Neutrophil (primary cell): ENCODE results near the gene RAD51B.

Experiments
- H3K27ac ChIP-seq: fragments of 200-600 bp; sonication (generic); 2 replicates; pipeline ENCODE4 v1.5.1; 2016; ENCODE audit warnings: mild to moderate bottlenecking, moderate library complexity
- H3K27me3 ChIP-seq: fragments of 200-600 bp; sonication (generic); 2 replicates; pipeline ENCODE4 v1.6.0; 2016; ENCODE audit warnings: mild to moderate bottlenecking
- H3K36me3 ChIP-seq: fragments of 200-600 bp; sonication (generic); 2 replicates; pipeline ENCODE4 v1.5.1; 2017
- H3K4me1 ChIP-seq, 2 experiments: fragments of 200-600 bp in 1 of 2; sonication (generic) in 1 of 2; 1 replicate in 1 of 2; 2 replicates in 1 of 2; pipeline versions ENCODE4 v1.5.1 to v1.6.1; 2013 to 2016; ENCODE audit warnings: low read depth in 1 of 2, low read length in 1 of 2, mild to moderate bottlenecking in 1 of 2, moderate library complexity in 1 of 2; ENCODE audit not compliant: control insufficient read depth in 1 of 2, insufficient read depth in 1 of 2
- H3K4me3 ChIP-seq, 2 experiments: fragments of 200-600 bp in 1 of 2; sonication (generic) in 1 of 2; 1 replicate in 1 of 2; 2 replicates in 1 of 2; pipeline ENCODE4 v1.5.1; 2013 to 2016; ENCODE audit warnings: low read depth in 1 of 2, low read length in 1 of 2, mild to moderate bottlenecking in 1 of 2, moderate library complexity in 1 of 2
- H3K9me3 ChIP-seq: fragments of 200-600 bp; sonication (generic); 2 replicates; pipeline ENCODE4 v1.5.1; 2016
- TF ChIP-seq, protein P1 (sequence below): fragments of 200-600 bp; sonication (generic); IDR thresholded peaks from 2 replicates; pipeline ENCODE4 v1.5.1; 2016; ENCODE audit warnings: antibody characterized with exemption

The RAD51B gene

GRCh38 chr14:68268719-68269118 lies 449.1 kb downstream of the RAD51B start:
- H3K36me3 ChIP-seq = no peaks in the 10 kb centered on the region
- H3K27ac ChIP-seq = no peak overlapping the region
- H3K4me1 ChIP-seq = peaks cover 0 to 6% of the 10 kb centered on the region in 2 experiments
- TF ChIP-seq, protein P1, sequence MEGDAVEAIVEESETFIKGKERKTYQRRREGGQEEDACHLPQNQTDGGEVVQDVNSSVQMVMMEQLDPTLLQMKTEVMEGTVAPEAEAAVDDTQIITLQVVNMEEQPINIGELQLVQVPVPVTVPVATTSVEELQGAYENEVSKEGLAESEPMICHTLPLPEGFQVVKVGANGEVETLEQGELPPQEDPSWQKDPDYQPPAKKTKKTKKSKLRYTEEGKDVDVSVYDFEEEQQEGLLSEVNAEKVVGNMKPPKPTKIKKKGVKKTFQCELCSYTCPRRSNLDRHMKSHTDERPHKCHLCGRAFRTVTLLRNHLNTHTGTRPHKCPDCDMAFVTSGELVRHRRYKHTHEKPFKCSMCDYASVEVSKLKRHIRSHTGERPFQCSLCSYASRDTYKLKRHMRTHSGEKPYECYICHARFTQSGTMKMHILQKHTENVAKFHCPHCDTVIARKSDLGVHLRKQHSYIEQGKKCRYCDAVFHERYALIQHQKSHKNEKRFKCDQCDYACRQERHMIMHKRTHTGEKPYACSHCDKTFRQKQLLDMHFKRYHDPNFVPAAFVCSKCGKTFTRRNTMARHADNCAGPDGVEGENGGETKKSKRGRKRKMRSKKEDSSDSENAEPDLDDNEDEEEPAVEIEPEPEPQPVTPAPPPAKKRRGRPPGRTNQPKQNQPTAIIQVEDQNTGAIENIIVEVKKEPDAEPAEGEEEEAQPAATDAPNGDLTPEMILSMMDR = no peak
- no peaks in the 10 kb centered on the region for H3K9me3 ChIP-seq
- no peak overlapping the region for H3K4me3 ChIP-seq
- no peaks in the 10 kb centered on the region for H3K27me3 ChIP-seq

GRCh38 chr14:68269136-68269927 lies 449.8 kb downstream of the RAD51B start:
- Histone ChIP-seq H3K36me3 (no peaks in the 10 kb centered on the region), H3K4me1 (peaks cover 0 to 6% of the 10 kb centered on the region in 2 experiments), H3K9me3 (no peaks in the 10 kb centered on the region), H3K4me3 (no peak overlapping the region), H3K27ac (no peak overlapping the region), H3K27me3 (no peaks in the 10 kb centered on the region)
- TF ChIP-seq, protein P1 = no peak

- no peaks in the 10 kb centered on the region for H3K27me3 ChIP-seq
- no peaks in the 10 kb centered on the region for H3K36me3 ChIP-seq
- peaks cover 0 to 6% of the 10 kb centered on the region in 2 experiments for H3K4me1 ChIP-seq
- H3K4me3 ChIP-seq = no peak overlapping the region
- H3K9me3 ChIP-seq = no peaks in the 10 kb centered on the region
- H3K27ac ChIP-seq = no peak overlapping the region
- TF ChIP-seq, protein P1 = no peak
Measured at GRCh38 chr14:68270342-68270741, 450.8 kb downstream of the RAD51B start.

DNA sequence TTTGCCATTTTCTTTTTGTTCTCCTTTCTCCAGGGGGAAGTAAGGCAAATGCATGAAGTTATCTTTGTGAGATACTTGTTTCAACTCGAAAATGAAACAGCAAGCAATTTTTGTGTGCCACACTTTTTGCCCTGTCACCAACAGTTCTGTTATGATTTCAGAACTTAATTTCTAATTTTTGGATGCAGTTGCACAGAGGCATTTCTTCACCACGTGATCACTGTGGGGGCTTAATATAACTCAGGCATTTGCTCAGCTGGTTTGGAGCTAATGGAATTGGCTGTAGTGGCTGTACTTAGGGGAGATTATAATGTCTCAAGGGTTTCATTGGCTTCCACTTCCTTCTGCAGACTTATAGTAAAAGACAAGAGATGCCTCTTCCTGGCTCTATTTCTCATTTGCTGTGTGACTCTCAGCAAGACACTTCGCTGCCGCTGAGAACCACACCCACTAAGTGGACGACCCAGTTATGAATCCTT lies 452.4 kb downstream of the RAD51B start:
- no peak overlapping the region for H3K4me3 ChIP-seq
- H3K27me3 ChIP-seq = no peaks in the 10 kb centered on the region
- H3K27ac ChIP-seq = no peak overlapping the region
- TF ChIP-seq, protein P1 = no peak
- H3K9me3 ChIP-seq = no peaks in the 10 kb centered on the region
- H3K4me1 ChIP-seq = peaks cover 0 to 6% of the 10 kb centered on the region in 2 experiments
- no peaks in the 10 kb centered on the region for H3K36me3 ChIP-seq

- no peak overlapping the region for H3K27ac ChIP-seq
Measured at GRCh38 chr14:68273413-68273812, 453.8 kb downstream of the RAD51B start.

More at GRCh38 chr14:68273413-68273812, 453.8 kb downstream of the RAD51B start:
- Histone ChIP-seq H3K4me1 (no peaks in the 10 kb centered on the region), H3K27me3 (no peaks in the 10 kb centered on the region), H3K9me3 (no peaks in the 10 kb centered on the region), H3K4me3 (no peak overlapping the region), H3K36me3 (no peaks in the 10 kb centered on the region)
- TF ChIP-seq, protein P1 = no peak
